ENCODE results near the gene SNX4.
"Not testable (repeated sequence)": the region's sequence is repeated elsewhere in the genome, so short reads cannot be mapped to it uniquely, and the experiment has no call there.

Gene SNX4

DNA sequence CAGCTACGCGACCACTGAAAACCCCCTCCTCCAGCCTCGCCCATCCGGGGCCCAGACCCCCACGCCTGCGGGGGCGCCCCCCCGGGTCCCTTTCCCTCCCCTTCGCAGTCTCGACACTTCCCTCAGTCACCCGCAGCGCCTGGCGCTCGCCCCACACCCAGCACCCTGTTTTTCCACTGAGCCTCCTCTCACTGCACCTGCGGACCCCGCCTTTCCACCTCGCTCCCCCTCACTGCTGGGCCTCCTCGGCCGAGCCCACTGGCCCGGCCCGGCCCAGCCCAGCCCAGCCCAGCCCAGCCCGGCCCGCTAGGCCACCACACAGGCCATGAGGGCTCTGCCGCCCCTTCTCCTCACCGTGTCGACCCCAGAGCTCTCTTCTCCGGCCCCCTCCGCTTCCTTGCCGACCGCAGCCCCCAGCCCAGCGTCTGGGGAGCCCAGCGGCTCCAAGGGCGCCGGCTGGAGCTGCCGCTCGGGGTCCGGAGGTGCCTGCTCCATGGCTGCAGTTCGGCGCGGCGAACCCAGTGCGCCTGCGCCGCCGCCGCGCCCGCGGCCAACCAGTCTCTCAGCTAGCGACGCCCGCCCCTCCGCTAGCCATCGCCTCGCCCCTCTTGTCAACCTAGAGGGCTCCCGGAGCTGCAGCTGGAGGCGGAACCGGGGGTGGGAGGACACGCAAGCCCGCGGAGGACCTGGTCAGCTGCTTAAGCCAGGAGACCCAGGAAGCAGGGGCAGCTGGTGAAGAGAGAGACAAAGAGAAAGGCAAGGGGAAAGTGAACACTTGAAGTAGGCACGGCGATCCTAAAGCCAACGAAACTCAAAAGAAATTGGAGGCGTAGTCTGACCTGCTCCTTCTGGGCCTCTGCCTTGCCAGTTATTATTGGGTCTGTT, at the start of gene SNX4:
Gene SNX4, minus strand, starts transcription at position 525 of the 885 bp plus-strand sequence. Its CDS starts 30 bp downstream, at position 495.
- DNase-seq: peak; percentile 88

DNA sequence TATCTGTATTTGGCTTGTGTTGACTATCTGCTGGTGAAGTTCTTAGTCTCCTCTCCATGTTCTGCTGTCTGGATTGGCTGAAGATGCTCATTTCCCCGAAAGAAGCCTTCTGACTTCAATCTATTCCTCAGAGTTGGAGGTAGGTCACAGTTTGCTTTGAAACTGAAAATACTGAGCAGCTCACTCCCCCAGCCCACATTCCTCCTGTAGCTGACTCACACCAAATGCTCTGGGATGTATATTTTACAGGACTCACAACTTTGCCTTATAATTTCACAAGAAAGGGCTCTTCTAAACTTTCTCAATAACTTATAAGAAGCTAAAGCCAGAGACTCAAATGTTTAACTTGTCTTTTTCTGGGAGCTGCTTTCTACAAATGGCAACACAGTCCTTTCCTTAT, 36.3 kb upstream of the SNX4 start:
- no peak for DNase-seq

DNA sequence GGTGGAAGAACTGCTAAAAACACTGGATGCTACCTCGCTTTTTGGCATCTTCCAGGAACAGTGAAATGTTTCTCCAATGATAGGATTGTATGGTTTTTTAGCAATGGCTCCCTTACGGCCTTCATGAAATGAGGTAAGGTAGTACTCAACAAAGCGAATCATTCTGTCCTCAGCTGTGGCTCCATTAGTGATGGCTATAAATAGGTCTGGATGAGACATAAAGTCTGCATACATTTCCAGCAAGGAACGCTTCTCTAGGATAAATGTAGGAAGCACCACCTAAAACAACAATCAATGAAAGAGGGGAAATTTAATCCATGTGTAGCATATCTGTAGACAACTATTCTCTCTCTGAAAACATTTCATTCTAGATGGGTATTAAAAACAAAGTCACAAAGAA, 32.4 kb upstream of the SNX4 start:
- DNase-seq: no peak

DNA sequence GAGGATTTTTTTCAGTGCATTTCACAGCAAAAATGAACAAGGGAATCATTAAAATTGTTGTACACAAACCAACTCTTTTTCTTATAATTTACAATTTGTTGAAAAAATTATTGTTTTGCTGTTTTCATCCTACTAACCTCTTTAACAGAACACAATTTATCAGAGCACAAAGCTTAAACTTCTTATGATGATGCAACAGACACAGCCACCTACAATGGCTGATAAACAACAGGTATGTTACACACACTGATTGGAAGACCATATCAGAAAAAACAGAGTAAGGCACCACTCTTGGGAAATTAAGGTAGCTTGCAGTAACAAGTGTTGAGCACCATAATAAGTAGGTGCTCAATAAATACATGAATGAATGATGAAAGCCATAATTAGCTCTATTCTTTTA, 8.9 kb upstream of the SNX4 start:
- no peak for DNase-seq

DNA sequence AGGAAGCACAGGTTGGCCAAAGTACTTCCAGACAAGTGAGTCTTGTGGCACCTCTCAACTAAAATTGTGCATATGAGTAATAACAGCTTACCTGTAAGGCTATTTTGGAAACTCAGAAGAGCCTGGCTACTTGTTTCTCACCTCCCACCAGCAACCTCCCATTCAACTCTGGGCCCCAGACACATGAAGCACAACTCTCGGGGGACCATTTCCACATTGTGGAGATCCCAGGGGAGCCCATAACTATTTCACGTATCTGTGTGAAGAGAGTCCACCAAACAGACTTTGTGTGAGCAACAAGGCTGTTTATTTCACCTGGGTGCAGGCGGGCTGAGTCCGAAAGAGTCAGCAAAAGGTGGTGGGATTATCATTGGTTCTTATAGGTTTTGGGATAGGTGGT, 5.2 kb upstream of the SNX4 start:
- DNase-seq: no peak

DNA sequence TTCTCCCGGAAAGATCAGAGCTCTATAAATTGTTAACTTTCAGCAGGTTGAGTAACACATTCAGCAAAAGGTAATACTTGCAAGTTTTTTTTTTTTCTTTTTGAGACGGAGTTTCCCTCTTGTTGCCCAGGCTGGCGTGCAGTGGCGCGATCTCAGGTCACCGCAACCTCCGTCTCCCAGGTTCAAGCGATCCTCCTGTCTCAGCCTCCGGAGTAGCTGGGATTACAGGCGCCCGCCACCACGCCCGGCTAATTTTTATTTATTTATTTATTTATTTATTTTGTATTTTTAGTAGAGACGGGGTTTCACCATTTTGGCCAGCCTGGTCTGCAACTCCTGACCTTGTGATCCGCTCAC, 539 bp upstream of the SNX4 start:
- DNase-seq: not testable (repeated sequence)

DNA sequence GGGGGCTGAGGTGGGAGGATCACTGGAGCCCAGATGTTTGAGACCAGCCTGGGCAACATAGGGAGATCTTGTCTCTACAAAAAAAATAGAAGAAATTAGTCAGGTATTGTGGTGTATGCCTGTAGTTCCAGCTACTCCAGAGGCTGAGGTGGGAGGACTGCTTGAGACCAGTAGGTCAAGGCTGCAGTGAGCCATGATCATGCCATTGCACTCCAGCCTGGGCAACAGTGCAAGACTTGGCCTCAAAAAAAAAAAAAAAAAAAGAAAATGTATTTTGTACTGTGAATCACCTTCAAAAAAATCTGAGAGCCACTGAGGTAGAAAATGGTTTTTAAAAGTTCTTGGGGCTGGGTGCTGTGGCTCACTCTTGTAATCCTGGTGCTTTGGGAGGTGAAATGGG, 4.6 kb downstream of the SNX4 start:
- no peak for DNase-seq

DNA sequence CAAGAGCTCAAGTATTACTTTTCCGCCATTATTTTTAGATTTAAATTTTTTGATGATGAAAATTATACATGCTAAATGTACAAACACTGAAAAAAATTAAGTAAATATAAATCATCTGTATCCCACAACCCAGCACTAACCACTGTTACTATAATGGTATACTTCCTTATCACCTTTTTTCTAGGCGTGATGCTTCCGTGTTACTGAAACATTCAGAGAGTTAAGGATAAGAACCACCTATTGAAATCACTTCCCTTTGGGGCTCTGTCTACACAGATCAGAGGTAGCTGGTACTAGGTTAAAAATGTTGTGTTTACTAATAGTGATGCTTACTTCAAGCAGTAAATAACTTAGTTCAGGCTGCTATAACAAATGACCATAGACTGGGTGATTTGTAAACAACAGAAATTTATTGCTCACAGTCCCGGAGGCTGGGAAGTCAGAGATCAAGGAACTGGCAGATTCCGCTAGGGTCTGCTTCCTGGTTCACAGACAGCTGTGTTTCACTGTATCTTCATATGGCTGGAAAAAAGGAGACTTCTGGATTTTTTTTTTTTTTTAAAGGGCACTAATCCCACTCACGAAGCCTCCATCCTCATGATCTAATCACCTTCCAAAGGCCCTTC, 6.4 kb downstream of the SNX4 start:
- DNase-seq: no peak

DNA sequence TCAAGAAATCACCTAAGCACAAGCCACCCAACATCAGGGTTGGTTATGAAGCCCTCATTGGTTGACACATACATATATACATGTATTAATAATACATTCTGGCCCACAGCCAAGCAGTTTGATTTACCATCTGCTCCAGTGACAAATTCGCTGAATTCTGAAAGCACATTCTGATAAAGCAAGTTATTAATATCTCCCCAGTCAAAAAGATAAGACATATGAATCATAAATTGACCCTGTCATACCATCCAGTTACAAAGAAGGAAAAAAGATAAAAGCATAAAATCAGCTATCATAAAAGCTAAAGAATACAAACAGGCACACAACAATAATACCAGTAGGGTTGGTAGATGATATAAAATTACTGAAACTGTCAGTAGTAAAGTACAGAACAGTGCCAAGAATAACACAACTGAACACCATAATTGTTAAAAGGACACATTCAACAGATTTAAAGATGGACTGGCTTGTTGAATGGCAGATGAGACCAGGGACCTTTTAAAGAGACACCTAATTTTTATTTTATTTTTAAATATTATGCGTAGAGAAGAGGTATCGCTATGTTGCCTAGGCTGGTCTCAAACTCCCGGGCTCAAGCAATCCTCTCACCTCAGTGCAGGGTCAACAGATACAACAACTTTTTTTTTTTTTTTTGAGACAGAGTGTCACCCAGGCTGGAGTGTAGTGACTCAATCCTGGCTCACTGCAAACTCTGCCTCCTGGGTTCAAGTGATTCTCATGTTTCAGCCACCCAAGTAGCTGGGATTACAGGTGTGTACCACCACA, 7.7 kb downstream of the SNX4 start:
- DNase-seq: no peak

DNA sequence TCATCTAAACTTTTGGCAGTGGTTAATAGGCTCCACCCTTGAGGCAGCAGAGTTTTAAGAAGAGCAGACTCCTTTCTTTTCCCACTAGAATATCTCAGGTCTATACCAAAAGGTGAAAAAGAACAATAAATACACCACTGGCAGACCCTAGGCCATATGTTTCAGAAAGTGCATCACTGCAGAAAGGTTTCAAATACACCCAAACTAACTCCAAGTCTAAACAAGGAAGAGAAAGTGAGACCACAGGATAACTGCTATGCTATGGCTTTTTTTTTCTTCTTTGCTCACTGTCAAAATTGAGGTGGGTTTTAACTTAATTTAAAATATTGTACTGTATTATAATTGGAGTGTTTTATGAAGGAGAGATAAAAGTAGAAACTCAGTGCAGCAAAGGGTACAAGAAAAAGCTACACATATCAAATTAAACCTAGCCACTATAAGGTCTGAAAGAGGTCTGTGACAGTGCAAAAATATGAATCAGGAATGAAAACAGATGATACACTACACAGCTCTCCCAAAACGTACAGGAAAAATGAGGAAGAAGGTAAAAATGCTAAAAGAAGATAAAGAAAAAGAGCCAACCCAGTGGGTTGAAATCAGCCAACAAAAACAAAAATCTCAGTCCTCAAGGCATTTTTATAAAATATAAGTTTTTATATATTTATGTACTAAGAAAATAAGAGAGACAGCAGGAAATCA, 8.4 kb downstream of the SNX4 start:
- no peak for DNase-seq

DNA sequence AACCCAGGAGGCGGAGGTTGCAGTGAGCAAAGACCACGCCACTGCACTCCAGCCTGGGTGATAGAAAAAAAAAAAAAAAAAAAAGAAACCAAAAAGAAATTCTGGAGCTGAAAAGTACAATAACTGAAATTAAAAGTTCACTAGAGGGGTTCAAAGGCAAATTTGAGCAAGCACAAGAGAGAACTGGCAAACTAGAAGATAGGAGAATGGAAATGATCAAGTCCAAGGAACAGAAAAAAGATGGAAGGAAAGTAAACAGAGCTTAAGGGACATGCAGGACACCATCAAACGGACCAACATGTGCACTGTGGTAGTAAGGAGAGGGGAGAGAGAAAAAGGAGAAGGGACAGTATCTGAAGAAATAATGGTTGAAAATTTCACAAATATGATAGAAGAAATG, 12.9 kb downstream of the SNX4 start:
- DNase-seq: no peak

DNA sequence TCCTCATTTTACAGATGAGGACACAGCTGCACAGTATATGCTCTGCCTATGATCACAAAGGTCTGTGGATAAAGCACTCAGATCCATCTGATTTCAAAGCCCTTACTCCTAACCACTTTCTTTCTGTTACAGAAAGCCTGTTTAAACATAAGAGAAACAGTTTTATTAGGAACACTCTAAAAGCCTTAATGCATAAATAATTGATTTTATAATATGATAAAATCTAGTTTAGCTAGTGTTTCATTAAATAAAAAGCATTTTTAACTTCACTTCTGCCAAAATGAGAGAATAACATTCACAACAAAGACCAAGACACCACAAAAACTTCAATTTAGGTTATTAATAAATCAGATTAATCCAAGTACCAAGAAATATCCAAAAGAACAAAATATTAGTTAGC, 21.4 kb downstream of the SNX4 start:
- DNase-seq: no peak

DNA sequence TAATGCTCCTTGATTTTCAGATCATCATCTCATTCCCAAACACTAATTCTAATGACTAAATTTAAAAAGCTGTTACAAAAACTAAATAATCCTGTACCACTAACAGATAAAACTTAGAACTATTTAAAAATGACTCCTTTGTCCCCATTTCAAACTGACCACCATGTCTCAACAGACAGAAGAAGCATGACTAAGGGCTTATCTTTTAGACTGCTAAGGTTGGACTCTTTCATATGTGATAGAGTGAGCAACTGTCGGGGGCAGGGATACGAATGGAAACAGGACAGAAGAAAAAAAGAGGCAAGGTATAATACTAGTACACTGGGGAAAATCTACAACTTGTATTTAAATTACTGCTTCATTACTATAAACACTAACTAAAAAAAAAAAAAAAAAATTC, 23.3 kb downstream of the SNX4 start:
- no peak for DNase-seq

DNA sequence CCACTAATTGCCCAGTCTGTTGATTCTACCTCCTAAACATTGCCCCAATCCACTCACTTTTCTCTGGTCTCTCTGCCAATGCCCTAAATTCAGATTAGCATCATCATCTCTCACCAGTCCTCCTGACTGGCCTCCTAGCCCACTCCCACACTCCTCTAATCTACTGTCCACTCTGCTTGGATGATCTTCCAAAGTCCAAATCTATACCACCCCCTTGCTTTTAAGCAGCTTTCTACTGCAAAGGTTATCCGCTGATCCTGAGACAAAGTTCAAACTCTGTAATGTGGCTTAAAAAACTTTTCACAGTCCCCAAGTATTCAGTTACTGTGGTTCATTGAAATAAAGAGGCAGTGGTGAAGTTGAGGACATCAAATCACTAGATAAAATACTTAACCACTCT, 37.6 kb downstream of the SNX4 start:
- DNase-seq: no peak

DNA sequence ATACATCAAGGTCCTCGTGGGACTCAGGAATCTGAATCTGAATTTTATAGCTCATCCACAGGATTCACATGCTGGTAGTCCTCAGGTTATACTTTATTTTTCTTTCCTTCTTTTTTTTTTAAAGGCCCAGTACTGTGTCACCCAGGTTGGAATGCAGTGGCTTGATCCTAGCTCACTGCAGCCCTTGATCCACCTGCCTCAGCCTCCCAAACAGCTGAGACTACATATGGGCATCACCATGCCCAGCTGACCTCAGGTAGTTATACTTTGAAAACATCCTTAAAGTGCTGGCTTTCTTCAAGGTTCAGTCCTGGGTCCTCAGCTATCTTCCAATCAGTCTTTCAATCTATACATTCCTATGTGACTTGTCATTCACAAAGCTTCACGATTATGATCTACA, 38.2 kb downstream of the SNX4 start:
- DNase-seq: no peak

DNA sequence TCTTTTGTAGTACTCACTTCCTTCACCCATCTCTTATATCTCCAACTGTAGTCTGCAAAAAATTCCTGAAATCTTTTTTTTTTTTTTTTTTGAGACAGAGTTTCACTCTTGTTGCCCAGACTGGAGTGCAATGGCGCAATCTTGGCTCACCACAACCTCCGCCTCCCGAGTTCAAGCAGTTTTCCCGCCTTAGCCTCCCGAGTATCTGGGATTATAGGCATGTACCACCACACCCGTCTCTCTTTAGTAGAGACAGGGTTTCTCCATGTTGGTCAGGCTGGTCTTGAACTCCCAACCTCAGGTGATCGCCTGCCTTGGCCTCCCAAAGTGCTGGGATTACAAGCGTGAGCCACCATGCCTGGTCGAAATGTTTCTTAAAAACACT, 38.6 kb downstream of the SNX4 start:
- not testable (repeated sequence) for DNase-seq

DNA sequence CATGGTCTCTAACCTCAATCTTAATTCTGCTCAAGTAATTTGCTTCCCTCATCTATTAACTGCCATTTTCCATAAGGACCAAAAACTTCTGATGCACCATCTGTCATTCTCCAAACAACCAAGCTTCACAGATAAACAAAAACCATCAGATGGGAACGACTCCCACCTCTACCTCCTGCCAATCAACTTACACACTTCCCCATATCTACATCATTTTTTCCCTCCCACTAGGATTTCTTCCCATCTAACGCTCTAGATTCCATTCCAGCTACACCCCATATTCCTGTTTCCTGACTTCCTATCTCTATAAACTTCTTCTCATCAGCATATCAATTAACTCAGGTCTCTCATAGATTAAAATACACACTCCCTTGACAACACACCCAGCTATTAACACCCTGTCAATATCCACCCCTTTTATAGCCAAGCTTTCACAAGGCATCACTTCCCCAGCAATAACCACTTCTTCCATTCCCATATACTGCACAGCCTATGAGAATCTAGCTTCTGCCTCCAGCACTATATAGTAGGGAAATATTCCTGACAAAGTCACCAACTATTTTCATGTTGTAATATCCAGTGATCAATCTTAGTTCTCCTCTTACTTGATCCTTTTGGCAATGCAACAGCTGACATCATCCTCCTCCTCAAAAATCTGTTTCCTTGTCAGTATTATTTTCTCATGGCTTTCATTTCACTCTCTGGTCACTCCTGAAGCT, 39.2 kb downstream of the SNX4 start:
- no peak for DNase-seq

DNA sequence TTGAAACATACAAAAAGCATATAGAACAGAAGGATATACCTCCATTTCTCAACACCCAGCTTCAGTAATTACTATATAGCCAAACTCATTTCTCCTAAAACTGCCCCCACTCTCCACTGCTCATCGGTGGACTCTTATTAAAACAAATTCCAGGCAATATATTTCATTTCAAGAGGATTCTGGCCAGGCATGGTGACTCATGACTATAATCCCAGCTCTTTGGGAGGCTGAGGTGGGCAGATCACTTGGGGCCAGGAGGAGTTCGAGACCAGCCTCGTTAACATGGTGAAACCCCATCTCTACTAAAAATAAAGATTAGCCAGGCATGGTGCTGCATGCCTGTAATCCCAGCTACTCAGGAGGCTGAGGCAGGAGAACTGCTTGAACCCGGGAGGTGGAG, 40.9 kb downstream of the SNX4 start:
- no peak for DNase-seq

DNA sequence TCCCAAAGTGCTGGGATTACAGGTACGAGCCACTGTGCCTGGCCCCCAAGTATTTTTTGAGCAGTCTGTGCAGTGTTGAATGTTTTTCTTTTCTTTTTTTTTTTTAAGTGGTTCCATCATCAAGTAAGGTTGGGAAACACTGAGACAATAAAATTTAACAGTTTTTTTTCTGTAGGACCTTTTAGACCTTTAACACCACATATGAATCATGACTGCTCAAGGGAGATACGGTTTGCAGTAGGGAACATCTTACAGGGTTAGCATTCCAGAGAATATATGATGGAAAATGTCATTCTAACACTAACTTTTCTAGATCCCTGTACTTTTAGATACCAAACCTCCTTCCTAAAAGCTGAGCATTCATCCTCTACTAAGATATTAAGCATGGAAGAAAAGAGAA, 41.7 kb downstream of the SNX4 start:
- no peak for DNase-seq

DNA sequence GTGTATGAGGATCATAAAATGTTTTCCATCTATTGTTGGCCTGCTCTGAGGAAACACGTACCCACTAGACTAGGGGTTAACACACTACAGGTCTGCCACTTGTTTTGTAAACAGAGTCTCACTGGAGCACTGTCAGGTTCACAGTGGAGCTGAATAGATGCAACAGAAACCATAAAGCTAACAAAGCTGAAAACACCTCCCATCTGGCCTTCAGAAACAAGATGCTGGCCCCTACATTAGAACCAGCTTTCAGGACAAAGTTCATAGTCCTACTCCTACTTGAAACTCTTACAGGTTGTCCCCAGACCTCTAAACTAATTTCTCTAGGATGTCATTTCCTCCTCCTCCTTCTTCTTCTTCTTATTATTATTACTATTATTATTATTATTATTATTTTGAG, 42.3 kb downstream of the SNX4 start:
- DNase-seq: no peak

DNA sequence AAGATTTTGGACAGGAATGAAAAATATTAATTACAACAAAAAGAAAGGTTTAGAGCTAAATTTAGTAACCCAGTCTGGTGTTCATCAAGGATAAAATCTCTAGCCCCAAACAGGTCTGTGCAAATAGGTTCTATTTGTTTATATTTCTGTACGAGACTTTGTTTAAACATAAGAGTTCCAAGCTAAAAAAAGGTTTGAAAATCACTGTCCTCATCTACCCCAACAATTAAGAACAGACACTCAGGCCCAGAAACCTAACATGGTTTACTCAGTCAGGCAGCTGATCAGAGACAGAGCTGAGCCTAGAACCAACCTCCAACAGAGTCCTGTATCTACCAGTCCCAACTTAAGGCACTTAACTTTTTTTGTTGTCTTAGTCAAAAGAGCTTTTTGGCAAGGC, 49.3 kb downstream of the SNX4 start:
- DNase-seq: no peak

DNA sequence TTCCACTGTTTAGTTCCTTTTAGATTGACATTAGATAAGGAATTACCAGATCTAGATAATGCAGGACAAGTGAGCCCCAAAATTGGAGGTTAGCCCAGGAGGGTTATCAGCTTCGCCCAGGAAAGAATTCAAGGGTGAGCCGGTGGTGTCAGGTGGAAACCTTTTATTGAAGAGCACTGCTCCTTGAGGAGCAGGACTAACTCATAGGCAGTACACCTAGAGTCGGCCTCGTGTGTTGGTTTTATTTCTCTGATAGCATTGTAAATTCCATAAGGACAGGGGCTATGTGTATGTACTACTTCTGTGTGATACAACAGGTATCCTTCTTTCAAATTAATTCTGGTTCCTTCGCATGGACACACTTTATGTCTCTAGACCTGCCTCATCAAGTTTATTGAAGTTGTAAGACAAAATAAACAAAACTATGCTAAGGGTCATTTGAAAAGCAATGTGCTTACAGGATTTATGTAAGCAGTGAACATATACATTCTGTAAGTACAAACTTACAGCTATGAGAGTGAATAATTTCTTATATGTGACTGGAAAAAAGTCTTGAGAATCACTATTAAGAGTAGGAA, 57.2 kb downstream of the SNX4 start:
- DNase-seq: no peak

All from CD4-positive, alpha-beta T cell treated with Interferon gamma for 1 hour (primary cell).